Stimulated activated CD8-positive, alpha-beta memory T cell treated with anti-CD3 and anti-CD28 coated beads, Interleukin-15, amount 100 ng/mL, for 48 hours (primary cell): Measurements from ENCODE around the gene VEGFB.

Experiments
- DNase-seq, 2 donors: peaks; one replicate each; pipeline ENCODE4 v3.0.0-alpha.2; 2020; ENCODE audit warnings: low read depth in 2 of 2

VEGFB gene

GRCh38 chr11:64246871-64247728 lies 12.7 kb downstream of the VEGFB start, which contains the start of gene PPP1R14B:
PPP1R14B (minus strand) TSS chr11:64246943; CDS start chr11:64246673, 270 bp downstream.
- peak; percentile 74 to 77 for DNase-seq

- no peak for DNase-seq
Observed at GRCh38 chr11:64247729-64248531, 13.5 kb downstream of the VEGFB start.

GRCh38 chr11:64248578-64248977 lies 14.2 kb downstream of the VEGFB start:
- DNase-seq: no peak

- no peak for DNase-seq
Observed at GRCh38 chr11:64249038-64249437, 14.7 kb downstream of the VEGFB start.

GRCh38 chr11:64249563-64250414 lies 15.4 kb downstream of the VEGFB start:
- no peak for DNase-seq

- no peak for DNase-seq
Observed at GRCh38 chr11:64250415-64251015, 16.1 kb downstream of the VEGFB start.

- DNase-seq: peak in 1 of 2 donors; percentile 39
Observed at GRCh38 chr11:64251016-64251752, 16.8 kb downstream of the VEGFB start, which contains the start of gene PLCB3. PLCB3 (plus strand) TSS chr11:64251530; CDS start chr11:64251650, 120 bp downstream.

- no peak for DNase-seq
Observed at GRCh38 chr11:64251753-64252002, 17.3 kb downstream of the VEGFB start.

GRCh38 chr11:64252003-64252872 lies 17.9 kb downstream of the VEGFB start:
- no peak for DNase-seq

GRCh38 chr11:64253043-64253442 lies 18.7 kb downstream of the VEGFB start:
- no peak for DNase-seq

- DNase-seq: no peak
Observed at GRCh38 chr11:64253481-64253880, 19.1 kb downstream of the VEGFB start.

GRCh38 chr11:64254326-64254725 lies 19.9 kb downstream of the VEGFB start:
- DNase-seq: no peak

- no peak for DNase-seq
Observed at GRCh38 chr11:64255135-64256128, 21.0 kb downstream of the VEGFB start.

GRCh38 chr11:64256300-64256699 lies 21.9 kb downstream of the VEGFB start:
- DNase-seq: no peak

GRCh38 chr11:64258356-64258755 lies 24.0 kb downstream of the VEGFB start:
- DNase-seq: no peak

GRCh38 chr11:64258946-64259532 lies 24.7 kb downstream of the VEGFB start:
- no peak for DNase-seq

GRCh38 chr11:64259533-64260067 lies 25.2 kb downstream of the VEGFB start:
- no peak for DNase-seq

- DNase-seq: no peak
Observed at GRCh38 chr11:64260147-64260708, 25.8 kb downstream of the VEGFB start.
